Calu3 (cell line): ENCODE results near the gene TRMU. TPM values are rescaled to one million over a fixed set of nuclear protein-coding genes. Genes with fewer than 3 reads are reported as not detected.

ENCODE experiments used
- BruUV-seq: library from RNA; stranded (reverse); fragments of 400-500 nt; replicated peaks from 2 replicates; lab custom pipeline; 2021; lab: Mats Ljungman, UMichigan
- CTCF ChIA-PET: fragments of 300-600 bp; sonication (Branson Sonifier 250); formaldehyde crosslinking; loops from one replicate; lab custom pipeline; 2022; ENCODE audit warnings: antibody characterized with exemption; lab: Charles Lee
- DNase-seq: peaks from one replicate; pipeline ENCODE4 v3.0.0; 2022
- H3K27ac Mint-ChIP-seq: one replicate; pipeline ENCODE4 v1.8.0; 2022; ENCODE audit warnings: mixed read lengths; ENCODE audit not compliant: unreplicated experiment
- H3K27me3 Mint-ChIP-seq: one replicate; pipeline ENCODE4 v1.8.0; 2022; ENCODE audit warnings: mixed read lengths; ENCODE audit not compliant: unreplicated experiment
- H3K36me3 Mint-ChIP-seq: one replicate; pipeline ENCODE4 v1.8.0; 2022; ENCODE audit warnings: mild to moderate bottlenecking, moderate library complexity, mixed read lengths; ENCODE audit not compliant: insufficient read depth, unreplicated experiment
- H3K4me1 Mint-ChIP-seq: one replicate; pipeline ENCODE4 v1.8.0; 2022; ENCODE audit warnings: mild to moderate bottlenecking, low read depth, mixed read lengths; ENCODE audit not compliant: unreplicated experiment
- H3K4me3 Mint-ChIP-seq: one replicate; pipeline ENCODE4 v1.8.0; 2022; ENCODE audit warnings: mild to moderate bottlenecking, low read depth, moderate library complexity, mixed read lengths; ENCODE audit not compliant: unreplicated experiment
- H3K9me3 Mint-ChIP-seq: one replicate; pipeline ENCODE4 v1.8.0; 2022; ENCODE audit warnings: low read depth, mixed read lengths; ENCODE audit not compliant: unreplicated experiment
- intact Hi-C: fragments of 100-400 bp; cut with micrococcal nuclease; formaldehyde crosslinking; loops from one replicate; pipeline ENCODE4 v1.10.0; 2022; ENCODE audit not compliant: unreplicated experiment
- total RNA-seq: library from RNA; stranded (reverse); gene quantifications from 2 replicates; pipeline ENCODE4 v1.2.3, GENCODE V29; 2022
- TF ChIP-seq, protein P1 (sequence below): fragments of 200-600 bp; IDR thresholded peaks from one replicate; pipeline ENCODE4 v1.8.0; 2022; ENCODE audit warnings: antibody characterized with exemption; ENCODE audit not compliant: unreplicated experiment

TRMU gene
- total RNA-seq, 1 experiment from 2014 or later, result 79.6 TPM

DNA sequence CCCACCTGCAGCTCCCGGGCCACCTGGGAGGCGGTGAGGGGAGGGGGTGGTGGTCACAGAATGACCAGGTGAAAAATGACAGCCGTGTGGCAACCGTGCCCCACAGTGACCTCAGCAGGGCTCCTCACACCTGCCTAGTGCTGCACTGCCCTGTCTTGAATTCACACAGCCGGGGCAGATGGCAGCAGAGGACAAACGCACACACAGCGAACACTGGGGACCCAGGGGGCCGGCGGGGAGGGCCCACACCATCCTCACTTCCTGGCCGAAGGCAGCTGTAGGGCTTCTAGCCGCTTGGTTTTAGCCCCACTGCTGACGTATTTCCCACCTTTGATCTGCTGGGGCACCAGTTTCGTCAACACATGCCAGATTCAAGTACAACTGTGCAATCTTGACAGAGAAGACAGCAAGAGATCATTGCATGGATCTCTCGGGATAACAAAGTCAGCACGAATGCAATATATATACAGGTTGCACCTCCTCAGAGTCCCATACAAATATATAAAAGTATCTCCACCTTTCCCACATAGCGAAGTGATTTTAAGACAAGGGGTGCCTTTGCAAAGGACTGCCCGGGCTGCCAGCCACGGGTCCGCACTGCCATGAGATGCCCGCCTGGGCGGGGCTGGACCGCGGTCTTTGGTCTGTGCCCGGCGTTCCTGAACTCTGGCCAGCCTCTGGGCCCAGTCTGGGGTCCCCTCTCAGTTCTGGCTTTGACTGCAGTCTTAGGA is 26.9 kb downstream of the TRMU start:
- Mint-ChIP-seq H3K27me3 (no peaks in the 10 kb centered on the region), H3K36me3 (peaks cover 55% of the 10 kb centered on the region), H3K4me1 (no peaks in the 10 kb centered on the region), H3K27ac (no peak overlapping the region), H3K9me3 (no peaks in the 10 kb centered on the region), H3K4me3 (no peak overlapping the region)
- TF ChIP-seq, protein P1, sequence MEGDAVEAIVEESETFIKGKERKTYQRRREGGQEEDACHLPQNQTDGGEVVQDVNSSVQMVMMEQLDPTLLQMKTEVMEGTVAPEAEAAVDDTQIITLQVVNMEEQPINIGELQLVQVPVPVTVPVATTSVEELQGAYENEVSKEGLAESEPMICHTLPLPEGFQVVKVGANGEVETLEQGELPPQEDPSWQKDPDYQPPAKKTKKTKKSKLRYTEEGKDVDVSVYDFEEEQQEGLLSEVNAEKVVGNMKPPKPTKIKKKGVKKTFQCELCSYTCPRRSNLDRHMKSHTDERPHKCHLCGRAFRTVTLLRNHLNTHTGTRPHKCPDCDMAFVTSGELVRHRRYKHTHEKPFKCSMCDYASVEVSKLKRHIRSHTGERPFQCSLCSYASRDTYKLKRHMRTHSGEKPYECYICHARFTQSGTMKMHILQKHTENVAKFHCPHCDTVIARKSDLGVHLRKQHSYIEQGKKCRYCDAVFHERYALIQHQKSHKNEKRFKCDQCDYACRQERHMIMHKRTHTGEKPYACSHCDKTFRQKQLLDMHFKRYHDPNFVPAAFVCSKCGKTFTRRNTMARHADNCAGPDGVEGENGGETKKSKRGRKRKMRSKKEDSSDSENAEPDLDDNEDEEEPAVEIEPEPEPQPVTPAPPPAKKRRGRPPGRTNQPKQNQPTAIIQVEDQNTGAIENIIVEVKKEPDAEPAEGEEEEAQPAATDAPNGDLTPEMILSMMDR, result no peak
- intact Hi-C loops, result no loop called here
- CTCF ChIA-PET, result no interaction called here
- DNase-seq, result no peak
- BruUV-seq, result no TSS peak

DNA sequence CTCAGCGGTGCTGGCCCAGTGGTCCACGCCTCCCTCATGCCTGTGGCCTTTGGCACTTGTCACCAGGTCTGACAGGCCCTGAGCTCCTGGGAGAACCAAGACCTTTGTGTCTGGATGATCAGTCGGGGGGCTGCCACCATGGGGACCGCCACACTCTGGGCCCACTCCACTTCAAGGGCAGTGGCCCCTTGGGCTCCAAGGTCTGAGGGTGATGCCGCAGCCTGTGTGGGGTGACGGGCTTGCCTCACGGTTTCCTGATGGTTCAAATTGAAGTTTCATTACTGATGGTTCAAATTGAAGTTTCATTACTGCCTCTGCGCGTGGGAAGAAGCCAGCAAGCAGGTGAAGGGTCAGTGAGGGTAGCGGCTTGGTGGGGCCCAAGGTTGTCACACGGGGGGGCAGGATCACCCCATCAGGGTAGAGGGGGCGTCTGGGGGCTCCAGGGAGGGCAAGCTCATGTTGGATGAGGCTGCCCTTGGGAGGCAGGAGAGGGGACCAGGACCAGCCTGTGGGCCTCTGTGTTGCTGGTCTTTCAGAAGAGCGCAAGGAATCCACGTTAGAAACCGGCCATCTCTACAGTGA is 27.5 kb downstream of the TRMU start:
- DNase-seq, result no peak
- Mint-ChIP-seq H3K4me3 (no peak overlapping the region), H3K9me3 (no peaks in the 10 kb centered on the region), H3K27me3 (no peaks in the 10 kb centered on the region), H3K36me3 (peaks cover 56% of the 10 kb centered on the region), H3K4me1 (peaks cover 6% of the 10 kb centered on the region), H3K27ac (no peak overlapping the region)
- intact Hi-C loops, result no loop called here
- CTCF ChIA-PET, result no interaction called here
- TF ChIP-seq, protein P1, result no peak
- BruUV-seq, result no TSS peak

DNA sequence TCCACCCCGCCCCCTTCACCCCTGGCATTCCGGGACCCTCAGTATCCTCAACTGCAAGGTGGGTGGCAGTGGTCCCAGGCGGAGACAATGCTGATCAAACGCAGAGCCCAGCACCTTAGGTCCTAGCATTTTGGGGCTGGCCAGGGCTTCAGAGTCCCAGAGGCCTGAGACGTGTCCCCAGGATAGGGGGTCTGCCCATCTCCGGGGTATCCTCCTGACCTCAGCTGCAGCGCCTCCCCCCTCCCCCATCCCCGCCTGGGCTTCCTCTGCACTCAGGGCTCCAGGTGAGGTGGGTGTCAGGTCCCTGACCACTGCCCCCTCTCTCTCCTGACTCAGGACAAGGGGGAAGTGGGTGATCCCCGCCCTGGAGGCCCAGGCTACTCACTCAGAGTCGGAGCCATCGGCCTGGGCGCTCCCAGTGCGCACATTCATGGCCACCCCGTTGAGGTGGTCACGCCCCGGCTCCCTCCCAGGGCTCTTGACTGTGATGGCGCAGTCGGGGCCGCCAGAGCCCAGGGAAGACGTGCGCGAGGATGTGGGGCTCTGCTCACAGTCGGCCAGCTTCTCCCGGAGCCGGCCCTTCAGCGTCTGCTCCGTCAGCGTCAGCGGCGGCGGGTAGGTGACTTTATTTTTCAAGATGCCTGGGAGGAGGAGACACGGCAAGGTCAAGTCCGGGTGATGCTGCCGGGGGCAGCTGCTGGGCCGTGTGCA is 28.3 kb downstream of the TRMU start:
- Mint-ChIP-seq H3K9me3 (no peaks in the 10 kb centered on the region), H3K27ac (no peak overlapping the region), H3K4me3 (no peak overlapping the region), H3K4me1 (peaks cover 14% of the 10 kb centered on the region), H3K27me3 (no peaks in the 10 kb centered on the region), H3K36me3 (peaks cover 52% of the 10 kb centered on the region)
- CTCF ChIA-PET, result no interaction called here
- no TSS peak for BruUV-seq
- TF ChIP-seq, protein P1, result no peak
- intact Hi-C loops, result no loop called here
- DNase-seq, result no peak

DNA sequence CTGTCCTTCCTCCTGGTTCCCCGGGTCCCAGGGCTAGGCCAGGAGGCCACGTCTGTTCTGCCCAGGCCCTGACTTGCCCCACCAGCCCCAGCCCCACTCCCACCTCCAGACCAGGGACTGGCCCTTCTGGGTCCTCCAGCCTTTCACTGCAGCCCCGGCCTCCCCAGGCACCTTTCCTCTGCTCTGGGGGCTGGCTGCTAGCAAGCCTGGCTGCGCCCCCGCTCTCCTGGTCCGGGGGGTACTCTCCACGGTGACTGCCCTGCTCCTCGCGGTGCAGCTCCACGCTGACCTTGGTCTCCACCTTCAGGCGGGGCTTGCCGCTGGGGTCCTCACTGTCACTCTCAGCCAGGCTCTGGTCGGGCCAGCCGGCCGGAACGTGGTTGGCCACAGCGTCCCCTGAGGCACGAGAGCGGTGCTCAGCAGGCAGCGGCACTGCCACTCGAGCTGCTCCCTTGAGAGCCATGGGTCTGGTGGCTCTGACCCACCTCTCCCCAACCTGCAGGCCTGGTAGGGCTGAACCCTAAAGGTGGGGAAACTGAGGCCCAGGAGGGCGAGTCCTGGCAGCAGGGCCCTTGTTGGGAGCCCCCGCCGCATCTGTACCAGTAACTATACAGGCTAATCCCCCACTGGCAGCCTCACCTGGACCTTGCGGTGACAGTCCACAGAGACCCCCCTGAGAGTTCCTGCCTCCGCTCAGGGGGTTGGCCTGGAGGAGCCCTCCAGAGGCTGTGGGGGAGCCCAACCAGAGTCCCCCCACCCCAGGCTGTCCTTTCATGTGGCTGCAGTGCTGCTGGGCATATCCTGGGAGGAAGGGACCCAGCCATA is 29.0 kb downstream of the TRMU start:
- no TSS peak for BruUV-seq
- TF ChIP-seq, protein P1, result no peak

More for the DNA sequence above, 29.0 kb downstream of the TRMU start:
- DNase-seq, result no peak
- Mint-ChIP-seq H3K27ac (no peak overlapping the region), H3K4me3 (no peak overlapping the region), H3K36me3 (peaks cover 52% of the 10 kb centered on the region), H3K4me1 (peaks cover 18% of the 10 kb centered on the region), H3K9me3 (no peaks in the 10 kb centered on the region), H3K27me3 (no peaks in the 10 kb centered on the region)
- intact Hi-C loops, result loop anchor here (5.0 kb wide), 1 partner anchor 178 kb away; no protein-coding TSS in a partner anchor
- CTCF ChIA-PET, result no interaction called here
